Measurements from ENCODE around the gene FIP1L1.

- TF ChIP-seq CTCF (conservative IDR thresholded peaks at IDR 0.05; ENCODE audit: low read length) (no peak), EZH2phosphoT487 (IDR thresholded peaks at IDR 0.05; ENCODE audit: borderline replicate concordance) (no peak)
Measured at GRCh38 chr4:53365121-53365485, 12.3 kb upstream of the FIP1L1 start.

All from Loucy (cell line).